ENCODE data around the gene MYLK2.

MYLK2 gene

DNA sequence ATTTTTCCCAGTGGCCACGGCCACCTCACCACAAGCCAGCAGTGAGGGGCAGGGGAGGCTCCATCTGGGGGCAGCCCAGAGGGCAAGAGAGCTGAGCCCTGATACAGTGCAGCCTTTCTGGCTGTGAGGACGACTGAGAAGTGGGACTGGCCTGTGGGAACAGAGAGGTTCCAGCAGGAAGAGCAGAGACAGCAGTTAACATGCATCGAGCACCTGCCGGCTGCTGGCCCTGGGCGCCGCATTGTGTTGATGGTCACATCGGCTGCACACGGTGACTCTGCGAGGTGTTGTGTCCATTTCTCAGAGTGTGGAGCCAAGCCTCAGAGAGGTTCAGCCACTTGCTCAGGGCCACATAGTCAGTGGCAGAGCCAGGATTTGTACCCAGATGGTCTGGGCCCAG is 16.4 kb downstream of the MYLK2 start:
- no peak for DNase-seq (ENCODE audit: low read depth in 2 of 2, low spot score in 1 of 2)

- no peak for DNase-seq (ENCODE audit: low read depth in 2 of 2, low spot score in 1 of 2)
Measured at GRCh38 chr20:31835977-31836852, 17.1 kb downstream of the MYLK2 start.

DNA sequence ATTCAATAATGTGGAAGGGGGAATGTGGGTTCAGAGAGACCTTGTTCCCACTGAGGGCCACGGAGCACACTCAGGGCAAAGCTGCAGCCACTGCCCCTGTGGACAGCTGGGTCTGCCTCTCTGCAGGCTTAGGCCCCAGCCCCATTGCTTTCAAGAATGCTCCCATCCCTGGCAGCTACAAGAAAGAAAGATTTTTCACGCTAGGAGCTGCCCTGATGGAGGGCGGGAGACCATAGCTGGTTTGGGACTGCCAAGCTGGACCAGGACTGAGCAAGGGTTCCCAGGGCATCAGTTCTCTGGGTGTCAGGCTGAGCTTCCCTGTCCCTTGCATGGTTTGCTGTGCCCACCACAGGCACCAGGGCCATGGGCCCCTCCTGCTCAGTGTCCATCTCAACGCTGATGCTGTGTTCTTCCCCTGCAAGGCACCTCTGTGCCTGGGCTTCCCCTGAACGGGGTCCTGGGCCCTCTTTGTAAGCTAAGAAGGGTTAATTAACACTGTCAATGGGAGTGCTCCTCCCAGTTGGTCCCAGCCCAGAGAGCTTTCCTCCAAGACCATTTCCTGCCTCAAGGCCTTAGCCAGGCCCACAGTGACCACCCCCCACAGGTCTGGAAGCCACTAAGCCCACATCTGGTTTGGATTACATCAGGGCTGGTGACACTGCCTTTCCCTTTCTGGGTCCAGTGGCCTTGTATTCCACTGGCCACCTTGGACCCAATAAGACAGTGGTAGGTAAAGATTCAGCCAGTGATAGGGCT is 17.9 kb downstream of the MYLK2 start:
- DNase-seq (ENCODE audit: low read depth in 2 of 2, low spot score in 1 of 2): no peak

DNA sequence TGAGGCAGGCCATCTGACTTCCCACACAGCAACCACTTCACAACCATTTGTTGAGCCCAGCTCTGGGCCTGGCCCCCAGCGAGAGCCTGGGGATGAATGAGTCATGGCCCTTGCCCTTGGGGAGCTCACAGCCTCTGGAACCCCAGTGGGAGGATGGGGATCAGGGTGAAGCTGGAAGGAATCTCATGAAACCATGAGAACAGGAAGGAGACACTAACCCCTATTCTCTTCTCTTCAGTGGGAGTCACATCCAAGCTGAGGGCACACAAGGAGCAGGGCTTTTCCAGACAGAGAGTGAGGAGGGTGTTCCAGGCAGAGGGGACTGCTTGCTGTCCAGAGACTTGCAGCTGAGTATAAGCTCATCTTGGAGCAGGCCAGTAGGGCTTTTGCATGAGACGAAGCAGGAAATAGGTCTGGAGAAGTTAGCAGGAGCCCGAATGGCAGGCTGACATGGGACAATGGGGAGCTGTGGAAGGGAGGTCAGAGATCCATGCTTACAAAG is 18.8 kb downstream of the MYLK2 start:
- DNase-seq (ENCODE audit: low read depth in 2 of 2, low spot score in 1 of 2): no peak

DNA sequence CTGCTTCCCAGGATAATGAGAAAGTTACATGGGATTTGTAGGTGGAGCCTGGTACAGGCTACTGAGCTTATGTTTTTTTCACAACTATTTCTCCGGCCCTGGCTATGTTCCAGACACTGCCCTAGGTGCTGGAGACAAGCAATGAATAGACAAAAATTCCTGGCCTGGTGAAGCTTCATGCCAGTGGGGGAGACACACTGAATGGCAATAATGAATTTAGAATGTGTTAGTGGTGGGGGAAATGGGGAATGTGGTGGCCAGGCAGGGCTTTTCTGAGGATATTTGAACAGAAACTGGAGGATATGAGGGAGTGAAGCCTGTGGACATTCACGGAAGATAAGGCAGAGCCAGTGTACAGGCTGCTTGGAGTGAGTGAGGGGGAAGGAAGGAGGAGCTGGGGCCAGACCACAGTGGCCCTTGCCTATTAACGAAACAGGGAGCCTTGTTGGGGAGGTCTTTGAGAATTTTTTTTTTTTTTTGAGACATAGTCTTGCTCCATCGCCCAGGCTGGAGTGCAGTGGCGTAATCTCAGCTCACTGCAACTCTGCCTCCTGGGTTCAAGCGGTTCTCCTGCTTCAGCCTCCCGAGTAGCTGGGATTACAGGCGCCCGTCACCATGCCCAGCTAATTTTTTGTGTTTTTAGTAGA is 19.6 kb downstream of the MYLK2 start:
- no peak for DNase-seq (ENCODE audit: low read depth in 2 of 2, low spot score in 1 of 2)

- no peak for DNase-seq (ENCODE audit: low read depth in 2 of 2, low spot score in 1 of 2)
Measured at GRCh38 chr20:31839782-31840487, 20.8 kb downstream of the MYLK2 start.

- DNase-seq (ENCODE audit: low read depth in 2 of 2, low spot score in 1 of 2): no peak
Measured at GRCh38 chr20:31840906-31841816, 22.0 kb downstream of the MYLK2 start.

DNA sequence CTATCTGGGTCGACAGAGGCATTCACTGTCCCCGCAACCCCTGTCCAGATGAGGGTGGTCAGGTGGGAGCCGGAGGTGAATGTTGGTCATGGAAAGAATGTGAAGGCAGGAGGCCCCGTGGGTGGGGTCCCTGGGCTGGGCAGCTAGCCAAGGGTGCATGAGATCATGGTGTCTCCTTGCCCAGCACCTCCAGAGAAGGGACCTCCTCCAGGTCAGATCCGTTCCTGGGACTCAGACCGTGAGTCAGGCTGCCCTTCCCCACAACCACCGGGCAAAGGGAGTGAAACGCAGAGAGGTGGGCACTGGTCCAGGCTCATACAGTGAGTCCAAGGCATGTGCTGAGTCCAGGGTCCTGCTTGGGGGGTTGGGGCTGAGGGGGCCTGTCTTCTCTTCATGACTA is 22.8 kb downstream of the MYLK2 start:
- no peak for DNase-seq (ENCODE audit: low read depth in 2 of 2, low spot score in 1 of 2)

DNA sequence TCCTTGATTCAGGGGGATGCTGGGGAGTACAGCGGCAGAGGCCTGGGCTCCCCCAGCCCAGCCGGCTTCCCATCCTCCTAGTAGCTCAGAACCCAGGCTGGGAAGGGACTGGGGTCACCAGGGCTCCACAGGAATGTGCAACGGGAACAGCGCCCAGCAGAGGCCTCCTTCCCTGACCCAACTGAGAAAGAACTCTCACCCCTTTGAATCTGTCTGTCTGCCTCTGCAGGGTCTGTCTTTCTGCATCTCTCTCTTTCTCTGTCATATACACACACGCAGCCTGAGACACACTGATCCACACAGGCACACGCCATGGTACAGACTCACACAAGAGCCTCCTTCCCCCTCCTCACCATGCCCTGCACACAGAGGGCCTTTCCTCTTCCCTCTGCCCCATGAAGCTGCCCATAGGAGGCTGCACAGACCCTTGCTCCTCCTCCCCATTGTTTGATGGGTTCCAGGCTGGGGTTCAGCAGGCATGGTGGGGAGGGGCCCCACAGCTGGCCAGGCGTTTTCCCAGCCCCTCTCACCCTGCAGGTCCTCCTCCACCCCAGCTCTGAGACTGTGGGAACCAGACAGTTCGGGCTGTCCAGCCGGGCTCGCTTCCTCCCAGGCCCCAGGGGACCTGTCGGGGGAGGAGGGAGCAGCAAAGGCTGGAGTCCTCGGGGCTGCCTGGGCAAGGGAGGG is 23.5 kb downstream of the MYLK2 start:
- DNase-seq (ENCODE audit: low read depth in 2 of 2, low spot score in 1 of 2): no peak

DNA sequence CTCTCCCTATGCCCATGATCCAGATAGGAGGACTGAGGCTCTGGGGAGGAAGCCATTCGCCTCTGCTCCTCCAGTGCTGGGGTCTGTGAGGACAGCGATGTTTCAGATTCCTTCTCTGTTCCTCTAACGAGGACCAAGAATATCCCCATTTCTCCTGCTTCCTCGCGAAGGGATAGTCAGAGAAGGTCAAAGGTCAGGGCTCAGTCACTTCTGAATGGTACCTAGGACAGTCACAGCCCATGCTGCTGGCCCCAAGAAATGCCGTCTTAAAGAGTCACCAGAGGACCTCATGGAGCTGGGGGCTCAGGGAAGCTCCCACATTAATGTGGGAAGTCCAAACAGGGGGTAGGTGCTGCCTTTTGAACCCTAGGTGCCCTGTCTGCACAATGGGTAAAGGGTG is 24.1 kb downstream of the MYLK2 start:
- no peak for DNase-seq (ENCODE audit: low read depth in 2 of 2, low spot score in 1 of 2)

DNA sequence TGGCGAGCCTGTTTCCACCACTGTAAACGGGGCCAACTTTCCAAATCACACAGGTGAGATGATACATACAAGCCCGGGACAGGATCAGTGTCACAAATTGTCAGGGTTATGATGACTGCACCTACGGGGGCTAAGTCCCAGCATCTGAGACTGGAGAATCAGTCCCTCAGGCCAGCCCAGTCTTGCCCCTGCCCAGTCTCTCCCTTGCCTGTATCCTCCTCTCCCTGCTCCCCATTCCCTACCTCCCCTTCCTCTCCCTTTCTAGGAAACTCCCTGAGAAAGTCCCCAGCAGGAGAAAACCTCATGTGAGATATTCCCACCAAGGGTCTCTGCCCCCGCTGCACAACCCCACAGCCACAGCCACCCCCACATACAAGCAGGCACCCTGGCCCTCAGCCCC is 24.7 kb downstream of the MYLK2 start:
- DNase-seq (ENCODE audit: low read depth in 2 of 2, low spot score in 1 of 2): no peak

- DNase-seq (ENCODE audit: low read depth in 2 of 2, low spot score in 1 of 2): no peak
Measured at GRCh38 chr20:31844737-31845299, 25.7 kb downstream of the MYLK2 start.

DNA sequence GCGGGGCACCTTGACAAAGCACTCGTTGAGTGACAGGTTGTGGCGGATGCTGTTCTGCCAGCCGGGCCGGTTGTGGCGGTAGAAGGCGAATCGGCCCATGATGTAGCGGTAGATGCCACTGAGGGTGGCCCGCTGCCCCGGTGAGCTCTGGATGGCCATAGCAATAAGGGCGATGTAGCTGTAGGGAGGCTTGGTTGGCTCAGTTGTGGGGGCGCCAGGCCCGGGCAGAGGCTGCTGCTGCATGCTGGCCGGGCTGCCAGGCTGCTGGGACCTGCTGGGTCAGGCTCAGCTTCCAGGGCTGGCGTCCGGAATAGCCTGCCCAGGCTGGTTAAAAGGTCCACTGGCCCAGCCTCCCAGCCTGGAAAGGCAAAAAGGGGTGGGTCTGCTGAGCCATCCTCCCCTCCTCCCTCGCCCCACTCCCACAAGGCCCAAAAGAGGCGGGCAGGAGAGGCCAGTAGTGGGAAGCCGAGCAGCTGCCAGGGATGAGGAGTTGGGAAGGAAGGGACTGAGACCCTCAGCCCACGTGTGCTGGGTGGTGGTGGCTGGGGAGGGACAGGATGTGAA is 26.2 kb downstream of the MYLK2 start, which contains the start of gene FOXS1:
FOXS1 (minus strand) TSS at position 305 of the 564 bp plus-strand sequence; CDS start at position 243, 62 bp downstream.
- DNase-seq (ENCODE audit: low read depth in 2 of 2, low spot score in 1 of 2): no peak

DNA sequence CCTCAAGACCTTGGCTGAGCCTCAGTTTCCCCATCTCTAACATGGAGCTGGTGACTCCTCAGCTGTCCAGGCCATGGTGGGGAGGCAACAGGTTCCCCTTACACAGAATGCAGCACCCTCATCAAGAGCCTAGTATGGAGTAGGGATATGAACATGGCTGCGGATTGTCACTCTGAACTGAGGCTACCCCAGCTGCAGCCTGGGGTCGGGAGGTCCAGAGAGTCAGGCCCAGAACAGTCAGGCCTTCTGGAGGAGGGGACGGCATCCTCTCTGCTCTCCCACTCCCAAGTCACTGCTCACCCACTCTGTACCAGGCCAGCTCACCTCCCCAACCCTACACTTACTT is 27.6 kb downstream of the MYLK2 start:
- DNase-seq (ENCODE audit: low read depth in 2 of 2, low spot score in 1 of 2): no peak

DNA sequence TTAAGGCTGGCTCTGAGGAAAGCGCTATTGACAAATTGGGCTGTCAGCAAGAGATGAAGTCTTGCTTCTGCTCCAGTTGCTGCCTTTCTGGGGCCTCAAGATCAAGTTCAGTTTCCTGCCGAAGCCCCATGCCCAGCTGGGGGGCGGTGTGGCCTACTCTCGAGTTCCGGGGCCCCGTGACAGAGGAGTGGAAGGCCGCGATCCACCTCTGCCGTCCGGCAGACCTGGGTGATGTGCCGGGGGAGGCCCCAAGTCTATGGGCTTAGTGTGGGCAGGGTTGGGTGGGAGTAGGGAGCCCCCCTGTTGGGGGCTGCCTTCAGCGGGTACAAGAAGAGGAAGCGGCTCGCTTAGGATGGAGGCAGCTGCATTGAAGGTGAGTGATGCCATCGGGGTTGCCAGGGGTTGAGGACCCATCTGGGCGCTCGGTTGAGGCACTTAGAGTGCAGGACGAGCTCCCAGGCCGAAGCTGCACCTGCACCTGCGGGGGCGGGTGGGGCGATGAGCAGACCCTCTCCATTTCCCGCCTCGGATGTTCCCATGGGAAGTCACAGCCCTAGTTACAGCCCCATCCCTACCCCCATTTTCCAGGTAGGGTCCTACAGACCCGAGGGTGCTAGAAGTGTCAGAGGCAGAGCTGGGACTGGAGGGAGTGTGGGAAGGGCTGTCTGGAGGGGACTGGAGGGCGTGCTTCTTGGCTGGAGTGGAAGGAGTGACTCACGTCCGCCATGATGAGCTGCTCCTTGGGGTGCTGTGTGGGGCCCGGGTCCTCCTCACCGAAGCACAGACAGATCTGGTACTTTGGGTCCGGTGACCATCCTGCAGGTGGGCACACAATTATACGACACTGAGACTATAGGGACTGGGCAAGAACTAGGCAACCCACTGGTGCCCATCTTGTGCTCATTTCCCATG is 29.2 kb downstream of the MYLK2 start:
- DNase-seq (ENCODE audit: low read depth in 2 of 2, low spot score in 1 of 2): no peak

DNA sequence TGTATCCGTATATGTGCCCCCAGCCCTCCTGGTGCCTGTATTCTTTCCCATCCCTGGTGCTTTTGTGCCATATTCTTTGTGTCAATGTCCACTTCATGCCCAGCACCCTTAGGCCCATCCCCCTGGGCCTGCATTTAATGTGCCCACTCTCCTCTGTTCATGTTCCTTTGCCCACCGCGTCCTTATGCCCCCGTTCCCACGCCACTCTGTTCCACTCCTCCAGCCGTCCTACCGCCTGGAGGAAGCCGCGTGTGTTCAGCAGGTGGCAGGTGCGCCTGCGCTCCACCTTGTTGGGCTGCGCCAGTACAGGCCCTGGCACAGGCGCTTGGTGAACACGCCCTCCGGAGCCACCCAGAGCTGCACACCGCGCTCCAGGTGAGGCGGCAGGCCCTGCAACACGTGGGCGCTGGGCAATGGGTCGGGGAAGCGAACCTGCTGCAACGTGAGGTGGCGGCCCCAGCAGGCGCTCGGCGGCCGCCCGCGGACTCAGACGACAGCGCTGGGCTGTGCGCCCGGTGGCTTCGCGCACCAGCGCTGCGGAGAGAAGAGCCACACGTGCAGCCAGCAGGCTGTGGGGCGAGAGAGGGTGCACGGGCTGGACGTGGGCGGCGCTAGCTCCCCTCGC is 30.3 kb downstream of the MYLK2 start:
- no peak for DNase-seq (ENCODE audit: low read depth in 2 of 2, low spot score in 1 of 2)

DNA sequence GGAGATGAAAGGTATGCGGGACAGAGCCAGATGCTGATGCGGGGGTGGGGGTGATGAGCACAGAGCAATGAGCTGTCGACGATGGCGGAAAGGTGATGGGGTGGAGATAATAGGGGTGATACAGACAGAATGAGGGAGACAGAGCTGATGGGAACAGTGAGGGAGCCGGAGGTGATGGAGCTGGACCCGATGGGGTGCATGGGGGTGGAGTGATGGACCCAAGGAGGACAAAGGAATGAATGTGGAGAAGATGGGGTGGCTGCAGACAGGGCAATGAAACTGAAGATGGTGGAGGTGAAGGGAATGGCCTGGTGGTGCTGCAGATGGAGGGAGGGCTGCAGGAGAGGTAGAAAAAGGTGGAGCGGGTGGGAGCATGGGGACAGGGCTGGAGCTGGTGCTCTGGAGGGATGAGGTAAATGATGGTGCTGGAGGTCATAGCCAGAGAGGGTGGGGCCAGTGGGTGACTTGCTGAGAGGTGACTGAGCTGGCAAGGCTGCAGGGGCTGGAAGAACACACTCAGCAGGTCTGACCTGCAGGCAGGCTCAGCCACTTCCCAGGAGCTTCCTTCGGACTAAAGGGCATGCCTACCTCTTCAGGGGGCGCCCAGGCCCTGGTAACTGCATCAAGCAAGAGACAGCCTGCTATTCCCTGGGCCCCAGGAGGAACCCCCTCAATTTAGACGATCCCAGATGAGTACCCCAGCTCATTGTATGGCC is 32.2 kb downstream of the MYLK2 start:
- DNase-seq (ENCODE audit: low read depth in 2 of 2, low spot score in 1 of 2): no peak
